Panc1 (cell line): ENCODE data around the gene TDO2.

Experiments used
- POLR2AphosphoS5 ChIP-seq: IDR thresholded peaks from 2 replicates; pipeline ENCODE4 v1.6.1; 2012; ENCODE audit warnings: mild to moderate bottlenecking, low read depth, low read length, moderate library complexity
- TF ChIP-seq, protein P1 (sequence below): fragments of 450-650 bp; IDR thresholded peaks from 2 replicates; pipeline ENCODE4 v1.5.1; 2017; ENCODE audit warnings: mild to moderate bottlenecking
- TF ChIP-seq, protein P2 (sequence below), 2 experiments: IDR thresholded peaks; 2 replicates each; pipeline ENCODE4 v1.6.1; 2011 to 2012; ENCODE audit warnings: low read depth in 2 of 2, control low read depth in 1 of 2, low read length in 1 of 2, mild to moderate bottlenecking in 1 of 2, moderate library complexity in 1 of 2; ENCODE audit not compliant: insufficient read depth in 1 of 2

DNA sequence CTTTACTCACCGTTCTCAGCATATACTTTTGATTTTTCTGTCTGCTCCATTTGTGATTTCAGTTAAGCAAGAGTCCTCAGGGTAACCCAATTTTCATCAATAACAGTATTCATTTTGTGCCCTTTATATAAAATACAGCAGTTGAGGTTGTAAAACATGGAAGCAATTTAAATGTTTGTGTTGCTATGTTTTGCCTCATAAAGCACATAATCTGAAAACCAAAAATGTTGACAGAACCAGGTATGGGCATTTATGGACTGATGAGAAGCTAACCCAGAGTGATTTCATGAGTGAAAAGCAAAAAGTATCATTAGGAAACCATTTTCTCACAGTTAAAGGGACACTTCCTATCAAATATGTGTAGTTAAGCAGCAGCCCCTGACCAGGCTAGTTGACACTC is 37.3 kb upstream of the TDO2 start, which contains the start of gene ASIC5:
- TF ChIP-seq, protein P1, sequence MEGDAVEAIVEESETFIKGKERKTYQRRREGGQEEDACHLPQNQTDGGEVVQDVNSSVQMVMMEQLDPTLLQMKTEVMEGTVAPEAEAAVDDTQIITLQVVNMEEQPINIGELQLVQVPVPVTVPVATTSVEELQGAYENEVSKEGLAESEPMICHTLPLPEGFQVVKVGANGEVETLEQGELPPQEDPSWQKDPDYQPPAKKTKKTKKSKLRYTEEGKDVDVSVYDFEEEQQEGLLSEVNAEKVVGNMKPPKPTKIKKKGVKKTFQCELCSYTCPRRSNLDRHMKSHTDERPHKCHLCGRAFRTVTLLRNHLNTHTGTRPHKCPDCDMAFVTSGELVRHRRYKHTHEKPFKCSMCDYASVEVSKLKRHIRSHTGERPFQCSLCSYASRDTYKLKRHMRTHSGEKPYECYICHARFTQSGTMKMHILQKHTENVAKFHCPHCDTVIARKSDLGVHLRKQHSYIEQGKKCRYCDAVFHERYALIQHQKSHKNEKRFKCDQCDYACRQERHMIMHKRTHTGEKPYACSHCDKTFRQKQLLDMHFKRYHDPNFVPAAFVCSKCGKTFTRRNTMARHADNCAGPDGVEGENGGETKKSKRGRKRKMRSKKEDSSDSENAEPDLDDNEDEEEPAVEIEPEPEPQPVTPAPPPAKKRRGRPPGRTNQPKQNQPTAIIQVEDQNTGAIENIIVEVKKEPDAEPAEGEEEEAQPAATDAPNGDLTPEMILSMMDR: no peak
- TF ChIP-seq, protein P2, sequence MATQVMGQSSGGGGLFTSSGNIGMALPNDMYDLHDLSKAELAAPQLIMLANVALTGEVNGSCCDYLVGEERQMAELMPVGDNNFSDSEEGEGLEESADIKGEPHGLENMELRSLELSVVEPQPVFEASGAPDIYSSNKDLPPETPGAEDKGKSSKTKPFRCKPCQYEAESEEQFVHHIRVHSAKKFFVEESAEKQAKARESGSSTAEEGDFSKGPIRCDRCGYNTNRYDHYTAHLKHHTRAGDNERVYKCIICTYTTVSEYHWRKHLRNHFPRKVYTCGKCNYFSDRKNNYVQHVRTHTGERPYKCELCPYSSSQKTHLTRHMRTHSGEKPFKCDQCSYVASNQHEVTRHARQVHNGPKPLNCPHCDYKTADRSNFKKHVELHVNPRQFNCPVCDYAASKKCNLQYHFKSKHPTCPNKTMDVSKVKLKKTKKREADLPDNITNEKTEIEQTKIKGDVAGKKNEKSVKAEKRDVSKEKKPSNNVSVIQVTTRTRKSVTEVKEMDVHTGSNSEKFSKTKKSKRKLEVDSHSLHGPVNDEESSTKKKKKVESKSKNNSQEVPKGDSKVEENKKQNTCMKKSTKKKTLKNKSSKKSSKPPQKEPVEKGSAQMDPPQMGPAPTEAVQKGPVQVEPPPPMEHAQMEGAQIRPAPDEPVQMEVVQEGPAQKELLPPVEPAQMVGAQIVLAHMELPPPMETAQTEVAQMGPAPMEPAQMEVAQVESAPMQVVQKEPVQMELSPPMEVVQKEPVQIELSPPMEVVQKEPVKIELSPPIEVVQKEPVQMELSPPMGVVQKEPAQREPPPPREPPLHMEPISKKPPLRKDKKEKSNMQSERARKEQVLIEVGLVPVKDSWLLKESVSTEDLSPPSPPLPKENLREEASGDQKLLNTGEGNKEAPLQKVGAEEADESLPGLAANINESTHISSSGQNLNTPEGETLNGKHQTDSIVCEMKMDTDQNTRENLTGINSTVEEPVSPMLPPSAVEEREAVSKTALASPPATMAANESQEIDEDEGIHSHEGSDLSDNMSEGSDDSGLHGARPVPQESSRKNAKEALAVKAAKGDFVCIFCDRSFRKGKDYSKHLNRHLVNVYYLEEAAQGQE (IDR thresholded peaks at IDR 0.05; ENCODE audit: insufficient read depth in 1 of 2, low read depth in 2 of 2, low read length in 1 of 2): no peak
- no peak for TF ChIP-seq POLR2AphosphoS5
